ENCODE results near the gene C6orf47.
"Not testable (repeated sequence)": the region's sequence is repeated elsewhere in the genome, so short reads cannot be mapped to it uniquely, and the experiment has no call there.

The C6orf47 gene, protein sequence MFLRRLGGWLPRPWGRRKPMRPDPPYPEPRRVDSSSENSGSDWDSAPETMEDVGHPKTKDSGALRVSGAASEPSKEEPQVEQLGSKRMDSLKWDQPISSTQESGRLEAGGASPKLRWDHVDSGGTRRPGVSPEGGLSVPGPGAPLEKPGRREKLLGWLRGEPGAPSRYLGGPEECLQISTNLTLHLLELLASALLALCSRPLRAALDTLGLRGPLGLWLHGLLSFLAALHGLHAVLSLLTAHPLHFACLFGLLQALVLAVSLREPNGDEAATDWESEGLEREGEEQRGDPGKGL

DNA sequence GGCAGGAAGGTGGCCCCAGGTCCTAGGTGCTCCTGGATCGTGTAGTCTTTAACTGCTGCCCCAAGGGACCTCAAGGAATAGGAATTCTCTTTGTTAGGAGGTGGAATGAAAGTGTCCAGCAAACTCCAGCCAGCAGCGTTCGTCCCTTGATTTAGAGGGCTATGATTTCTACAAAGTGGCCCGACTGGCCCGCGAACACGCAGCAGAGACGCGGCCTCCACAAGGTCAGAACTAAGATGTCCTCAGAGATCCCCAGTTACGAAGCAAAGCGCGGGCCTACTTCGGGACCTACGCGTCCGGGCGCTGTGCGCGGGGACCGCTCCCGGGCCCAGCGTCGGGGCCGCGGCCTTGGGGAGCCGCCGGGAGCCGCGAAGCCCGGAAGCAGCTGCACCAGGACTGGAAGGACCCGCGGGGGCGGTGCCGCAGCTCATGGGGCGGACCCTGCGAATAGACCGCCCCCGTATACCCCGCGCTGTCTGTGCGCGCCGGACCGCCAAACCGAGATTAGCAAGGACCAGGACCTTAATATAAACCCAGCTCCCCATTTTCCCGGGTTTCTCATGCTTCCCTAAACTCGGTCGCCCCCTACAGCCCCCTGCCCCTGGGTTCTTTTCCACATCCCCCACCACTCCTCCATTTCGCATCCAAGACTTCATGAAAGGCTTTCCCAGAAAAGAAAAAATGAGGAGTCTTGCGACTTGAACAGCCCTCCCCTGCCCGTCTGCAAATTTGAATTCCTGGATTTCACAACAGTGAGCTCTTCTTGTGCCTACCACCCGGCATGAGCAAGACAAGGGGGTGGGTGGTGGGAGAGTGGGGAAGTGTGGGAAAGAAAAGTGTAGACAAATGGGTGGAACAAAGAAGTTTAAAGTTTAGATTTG is at the start of gene C6orf47:
C6orf47 (minus strand) TSS at position 398 of the 881 bp plus-strand sequence. CDS start 831 bp downstream, outside the sequence.
- DNase-seq, result peak; percentile 88 to 91
- TF ChIP-seq POLR2A (IDR thresholded peaks at IDR 0.05; ENCODE audit: low read length), result peak; percentile 86
- no peak for TF ChIP-seq GATA1 (IDR thresholded peaks at IDR 0.05; ENCODE audit: low read depth, low read length)

DNA sequence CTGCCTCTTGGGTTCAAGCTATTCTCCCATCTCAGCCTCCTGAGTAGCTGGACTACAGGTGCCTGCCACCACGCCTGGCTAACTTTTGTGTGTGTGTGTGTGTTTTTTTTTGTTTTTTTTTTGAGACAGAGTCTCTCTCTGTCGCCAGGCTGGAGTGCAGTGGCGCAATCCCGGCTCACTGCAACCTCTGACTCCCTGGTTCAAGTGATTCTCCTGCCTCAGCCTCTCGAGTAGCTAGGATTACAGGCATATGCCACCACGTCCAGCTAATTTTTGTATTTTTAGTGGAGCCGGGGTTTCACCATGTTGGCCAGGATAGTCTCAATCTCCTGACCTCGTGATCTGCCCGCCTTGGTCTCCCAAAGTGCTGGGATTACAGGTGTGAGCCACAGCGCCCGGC is 48.6 kb upstream of the C6orf47 start:
- not testable (repeated sequence) for DNase-seq

DNA sequence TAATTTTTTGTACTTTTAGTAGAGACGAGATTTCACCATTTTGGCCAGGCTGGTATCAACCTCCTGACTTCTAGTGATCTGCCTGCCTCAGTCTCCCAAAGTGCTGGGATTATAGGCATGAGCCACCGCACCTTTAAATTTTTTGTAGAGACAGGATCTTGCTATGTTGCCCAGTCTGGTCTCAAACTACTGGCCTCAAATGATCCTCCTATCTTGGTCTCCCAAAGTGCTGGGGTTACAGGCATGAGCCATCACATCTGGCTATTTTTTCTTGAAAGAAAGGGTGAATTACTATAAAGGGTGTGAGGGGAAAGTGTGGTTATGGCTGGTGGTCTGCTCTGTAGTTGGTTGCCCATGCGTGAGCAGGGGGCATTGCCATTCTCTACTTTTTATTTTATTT is 47.6 kb upstream of the C6orf47 start:
- no peak for DNase-seq
- TF ChIP-seq POLR2A (IDR thresholded peaks at IDR 0.05; ENCODE audit: low read length) (no peak), GATA1 (IDR thresholded peaks at IDR 0.05; ENCODE audit: low read depth, low read length) (no peak)

DNA sequence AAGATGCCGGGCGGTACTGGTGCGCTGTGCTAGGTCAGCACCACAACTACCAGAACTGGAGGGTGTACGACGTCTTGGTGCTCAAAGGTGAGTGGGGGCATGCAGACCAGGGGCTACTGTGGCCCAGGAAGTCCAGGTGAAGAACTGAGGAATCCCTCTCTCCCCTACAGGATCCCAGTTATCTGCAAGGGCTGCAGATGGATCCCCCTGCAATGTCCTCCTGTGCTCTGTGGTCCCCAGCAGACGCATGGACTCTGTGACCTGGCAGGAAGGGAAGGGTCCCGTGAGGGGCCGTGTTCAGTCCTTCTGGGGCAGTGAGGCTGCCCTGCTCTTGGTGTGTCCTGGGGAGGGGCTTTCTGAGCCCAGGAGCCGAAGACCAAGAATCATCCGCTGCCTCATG is 47.1 kb upstream of the C6orf47 start:
- TF ChIP-seq POLR2A (IDR thresholded peaks at IDR 0.05; ENCODE audit: low read length), result no peak
- TF ChIP-seq GATA1 (IDR thresholded peaks at IDR 0.05; ENCODE audit: low read depth, low read length), result no peak

DNA sequence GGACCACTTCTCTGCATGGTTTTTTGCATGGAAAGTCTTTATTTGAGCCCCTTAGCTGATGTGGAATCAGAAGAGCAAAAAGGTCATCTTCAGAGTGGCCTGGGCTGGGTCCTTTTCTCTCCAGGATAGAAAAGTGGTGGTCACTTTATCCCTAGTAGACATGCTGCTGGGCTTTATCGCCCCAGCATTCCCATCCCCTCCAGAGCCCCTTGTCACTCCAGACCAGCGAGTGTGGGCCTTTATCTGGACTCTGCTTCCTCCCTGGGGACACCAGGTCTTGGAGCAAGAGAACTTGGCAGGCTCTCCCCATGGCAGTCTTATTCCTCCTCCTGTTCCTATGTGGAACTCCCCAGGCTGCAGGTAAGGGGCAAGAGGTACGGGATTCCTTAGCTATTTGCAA is 46.0 kb upstream of the C6orf47 start, which contains the start of gene LY6G6F:
LY6G6F (plus strand) TSS at position 268 of the 400 bp plus-strand sequence; CDS start at position 309, 41 bp downstream.
- TF ChIP-seq GATA1 (IDR thresholded peaks at IDR 0.05; ENCODE audit: low read depth, low read length), result no peak
- TF ChIP-seq POLR2A (IDR thresholded peaks at IDR 0.05; ENCODE audit: low read length), result no peak
- no peak for DNase-seq

More for the DNA sequence above, 47.1 kb upstream of the C6orf47 start:
- DNase-seq, result no peak

DNA sequence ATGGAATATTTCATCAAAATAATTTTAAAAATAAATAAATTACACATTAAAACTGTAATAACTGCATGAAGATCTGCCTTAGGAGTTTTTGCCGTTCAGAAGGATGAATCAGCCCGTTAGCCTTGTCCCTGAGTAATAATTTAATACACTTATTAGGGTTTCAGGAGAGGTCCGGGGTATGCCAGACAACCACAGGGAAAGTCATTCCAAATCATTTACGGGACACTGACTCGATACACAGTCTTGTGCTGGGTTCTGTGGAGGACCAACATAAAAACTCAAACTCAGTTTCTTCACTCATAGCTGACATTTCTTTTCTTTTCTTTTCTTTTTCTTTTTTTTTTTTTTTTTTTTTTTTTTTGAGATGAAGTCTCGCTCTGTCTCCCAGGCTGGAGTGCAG is 45.4 kb upstream of the C6orf47 start:
- TF ChIP-seq GATA1 (IDR thresholded peaks at IDR 0.05; ENCODE audit: low read depth, low read length) (no peak), POLR2A (IDR thresholded peaks at IDR 0.05; ENCODE audit: low read length) (no peak)
- DNase-seq, result no peak

DNA sequence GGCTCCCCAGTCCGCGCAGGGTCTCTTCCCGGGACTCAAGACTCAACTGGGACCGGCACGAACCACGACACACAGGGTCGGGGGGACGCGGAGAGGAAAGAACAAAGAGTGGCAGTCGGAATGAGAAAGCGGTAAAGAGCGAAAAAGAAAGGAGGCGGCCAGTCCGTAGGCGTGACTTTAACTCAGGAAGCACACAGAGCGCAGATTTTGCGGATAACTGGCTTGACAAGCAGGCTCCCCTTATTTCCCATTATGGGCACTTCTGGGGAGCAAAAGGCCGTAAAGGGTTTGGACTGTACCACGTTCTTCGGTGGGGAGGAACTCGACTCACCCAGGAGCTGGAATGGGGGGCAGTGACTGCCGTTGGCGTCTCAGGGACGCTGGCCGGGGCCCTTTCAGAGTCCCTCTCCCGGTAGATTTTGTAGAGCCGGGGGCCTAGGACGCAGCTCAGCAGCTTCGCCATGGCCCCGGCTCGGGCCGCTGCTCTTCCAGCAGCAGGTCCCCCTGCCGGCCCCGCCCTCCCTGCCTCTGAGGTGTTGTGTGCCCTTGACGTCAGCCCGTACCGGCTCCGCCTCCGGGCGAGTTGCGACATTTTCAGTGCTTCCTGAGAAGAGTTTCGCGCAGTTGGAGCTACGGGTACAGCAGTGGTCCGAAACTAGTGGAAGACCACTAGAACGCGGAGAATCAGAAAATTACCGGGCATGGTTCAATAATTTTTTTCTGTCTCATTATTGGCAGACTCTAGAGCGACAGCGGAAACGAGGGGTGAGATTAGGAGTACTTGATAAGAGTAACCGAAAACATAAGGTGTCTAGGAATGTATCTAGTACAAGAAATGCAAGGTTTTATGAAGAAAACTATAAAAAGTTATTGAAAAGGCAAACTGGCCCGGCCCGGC is 42.5 kb upstream of the C6orf47 start, which contains the start of gene ABHD16A:
ABHD16A (minus strand) TSS at position 506 of the 898 bp plus-strand sequence; CDS start at position 463, 43 bp downstream.
- peak; percentile 99 for DNase-seq
- TF ChIP-seq POLR2A (IDR thresholded peaks at IDR 0.05; ENCODE audit: low read length) (peak; percentile 96), GATA1 (IDR thresholded peaks at IDR 0.05; ENCODE audit: low read depth, low read length) (no peak)

GRCh38 chr6:31702405-31702818 is 41.8 kb upstream of the C6orf47 start:
- peak; percentile 74 to 83 for DNase-seq
- TF ChIP-seq POLR2A (IDR thresholded peaks at IDR 0.05; ENCODE audit: low read length), result no peak
- TF ChIP-seq GATA1 (IDR thresholded peaks at IDR 0.05; ENCODE audit: low read depth, low read length), result no peak

DNA sequence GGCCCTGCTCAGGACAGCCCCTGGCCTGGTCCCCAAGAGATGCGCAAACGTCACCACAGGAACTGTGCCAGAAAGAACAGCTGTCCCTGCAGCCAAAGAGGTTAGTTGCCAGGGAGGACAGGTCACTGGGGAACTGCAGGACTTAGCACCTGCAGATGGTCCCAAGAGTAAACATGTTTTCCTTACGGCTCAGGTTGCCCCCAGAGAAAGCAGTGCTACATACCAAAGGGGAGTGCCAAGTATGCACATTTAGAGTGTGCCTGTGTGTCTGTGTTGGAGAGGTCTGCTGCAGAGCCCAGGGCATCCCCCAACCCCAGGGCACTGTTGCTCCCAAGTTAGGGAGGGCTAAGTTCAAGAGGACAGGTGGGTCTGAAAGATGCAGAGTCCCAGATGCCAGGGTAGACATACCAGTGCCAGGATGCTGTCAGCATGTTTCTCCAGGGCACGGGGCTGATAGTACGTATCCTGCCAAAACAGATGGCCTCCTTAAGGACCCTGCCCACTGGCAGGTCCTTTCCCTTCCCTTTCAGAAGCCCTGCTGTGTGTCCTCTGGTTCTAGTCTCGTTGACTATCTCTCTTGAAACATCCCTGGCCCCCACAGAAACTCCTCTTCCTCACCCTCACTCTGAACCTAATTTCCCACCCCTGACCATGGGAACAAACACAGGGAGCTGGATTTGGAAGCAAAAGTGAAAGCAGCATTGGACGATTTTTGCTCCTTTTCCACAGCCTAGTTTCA is 41.3 kb upstream of the C6orf47 start:
- TF ChIP-seq GATA1 (IDR thresholded peaks at IDR 0.05; ENCODE audit: low read depth, low read length), result no peak
- TF ChIP-seq POLR2A (IDR thresholded peaks at IDR 0.05; ENCODE audit: low read length), result no peak
- peak; percentile 76 to 84 for DNase-seq

- no peak for DNase-seq
- TF ChIP-seq GATA1 (IDR thresholded peaks at IDR 0.05; ENCODE audit: low read depth, low read length) (no peak), POLR2A (IDR thresholded peaks at IDR 0.05; ENCODE audit: low read length) (no peak)
Measured at GRCh38 chr6:31700740-31701401, 40.3 kb upstream of the C6orf47 start.

DNA sequence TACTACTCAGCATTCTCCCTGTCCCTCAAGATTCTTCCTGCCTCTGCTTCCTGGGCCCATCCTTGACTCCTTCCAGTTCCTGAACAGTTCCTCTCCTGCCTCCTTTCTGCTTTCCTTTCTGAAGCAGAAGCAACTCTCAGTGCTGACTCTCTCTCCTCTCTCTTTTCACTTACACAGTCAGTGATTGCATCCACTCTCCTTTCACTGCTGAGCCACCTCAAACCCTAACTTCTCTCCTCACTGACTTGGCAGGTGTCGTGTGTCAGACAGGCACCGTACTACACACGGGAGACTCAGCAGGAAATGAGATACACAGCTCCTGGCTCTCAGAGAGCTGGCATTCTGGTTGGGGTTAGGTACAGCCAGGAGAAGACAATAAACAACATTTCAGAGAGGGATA is 37.0 kb upstream of the C6orf47 start:
- no peak for DNase-seq

DNA sequence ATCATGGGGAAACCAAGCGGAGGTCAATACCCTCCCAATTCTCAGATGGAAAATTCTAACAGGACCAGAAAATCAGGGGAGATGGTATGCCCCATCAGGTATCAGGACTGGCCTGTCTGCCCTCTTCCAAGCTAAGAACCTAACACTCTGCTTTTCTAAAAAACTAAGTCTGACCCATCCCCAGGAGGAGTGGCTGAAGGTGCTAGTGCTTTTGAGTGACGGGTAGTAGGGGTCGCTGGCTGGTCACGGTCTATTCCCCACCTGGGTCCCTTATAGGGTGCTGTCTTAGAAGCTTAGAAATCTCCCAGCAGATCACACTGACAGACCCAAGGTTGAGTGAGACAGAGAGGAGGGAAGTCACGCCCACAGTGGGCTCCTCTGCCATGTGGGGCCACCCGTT is 33.0 kb upstream of the C6orf47 start:
- no peak for DNase-seq
- TF ChIP-seq GATA1 (IDR thresholded peaks at IDR 0.05; ENCODE audit: low read depth, low read length), result no peak
- TF ChIP-seq POLR2A (IDR thresholded peaks at IDR 0.05; ENCODE audit: low read length), result no peak

More for the DNA sequence above, 37.0 kb upstream of the C6orf47 start:
- TF ChIP-seq POLR2A (IDR thresholded peaks at IDR 0.05; ENCODE audit: low read length) (no peak), GATA1 (IDR thresholded peaks at IDR 0.05; ENCODE audit: low read depth, low read length) (no peak)

Data from erythroblast (primary cell).